ENCODE data around the gene TNFRSF17.
"Not testable (repeated sequence)": the region's sequence is repeated elsewhere in the genome, so short reads cannot be mapped to it uniquely, and the experiment has no call there.

Gene TNFRSF17

DNA sequence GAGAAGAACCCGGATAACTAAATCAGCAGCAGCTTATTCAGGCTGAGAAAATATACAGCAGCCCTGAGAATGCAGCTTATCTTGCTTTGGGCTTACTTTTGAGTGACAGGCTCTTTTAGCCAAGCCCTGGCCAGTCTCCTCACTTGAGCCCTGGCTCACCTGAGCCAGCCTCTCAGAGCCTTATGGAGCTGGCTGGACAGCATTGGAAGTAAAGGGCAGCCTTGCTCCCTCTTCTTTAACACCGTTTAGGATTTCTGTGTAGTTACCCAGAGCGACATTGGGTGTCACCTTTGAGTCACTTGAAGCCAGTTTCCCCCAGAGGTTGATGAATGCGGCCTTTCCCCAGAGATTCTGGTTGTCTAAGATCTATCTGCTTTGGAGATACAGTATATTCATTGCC, 15.5 kb upstream of the TNFRSF17 start:
- peak; percentile 41 for DNase-seq (ENCODE audit: insufficient read length, low spot score)
- TF ChIP-seq, protein P1, sequence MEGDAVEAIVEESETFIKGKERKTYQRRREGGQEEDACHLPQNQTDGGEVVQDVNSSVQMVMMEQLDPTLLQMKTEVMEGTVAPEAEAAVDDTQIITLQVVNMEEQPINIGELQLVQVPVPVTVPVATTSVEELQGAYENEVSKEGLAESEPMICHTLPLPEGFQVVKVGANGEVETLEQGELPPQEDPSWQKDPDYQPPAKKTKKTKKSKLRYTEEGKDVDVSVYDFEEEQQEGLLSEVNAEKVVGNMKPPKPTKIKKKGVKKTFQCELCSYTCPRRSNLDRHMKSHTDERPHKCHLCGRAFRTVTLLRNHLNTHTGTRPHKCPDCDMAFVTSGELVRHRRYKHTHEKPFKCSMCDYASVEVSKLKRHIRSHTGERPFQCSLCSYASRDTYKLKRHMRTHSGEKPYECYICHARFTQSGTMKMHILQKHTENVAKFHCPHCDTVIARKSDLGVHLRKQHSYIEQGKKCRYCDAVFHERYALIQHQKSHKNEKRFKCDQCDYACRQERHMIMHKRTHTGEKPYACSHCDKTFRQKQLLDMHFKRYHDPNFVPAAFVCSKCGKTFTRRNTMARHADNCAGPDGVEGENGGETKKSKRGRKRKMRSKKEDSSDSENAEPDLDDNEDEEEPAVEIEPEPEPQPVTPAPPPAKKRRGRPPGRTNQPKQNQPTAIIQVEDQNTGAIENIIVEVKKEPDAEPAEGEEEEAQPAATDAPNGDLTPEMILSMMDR (IDR thresholded peaks at IDR 0.05; ENCODE audit: insufficient read depth, missing control alignments), result peak; percentile 69
- FAIRE-seq, result no peak

DNA sequence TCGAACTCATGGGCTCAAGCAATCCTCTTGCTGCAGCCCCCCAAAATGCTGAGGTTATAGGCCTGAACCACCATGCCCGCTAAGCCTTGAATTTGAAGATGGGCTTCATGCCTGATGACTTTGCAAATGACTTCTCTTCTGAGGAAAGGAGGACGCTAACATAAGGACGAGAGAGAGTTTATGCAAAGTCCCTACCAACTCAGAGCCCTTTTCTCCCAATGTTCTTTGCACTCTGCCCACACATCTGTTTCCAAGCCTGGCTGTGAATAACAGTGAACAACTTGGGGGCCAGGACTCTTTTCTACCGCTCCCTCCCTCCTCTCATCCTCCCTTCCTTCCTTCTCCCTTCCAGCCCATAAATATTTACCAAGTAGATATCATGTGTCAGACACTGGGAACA, 14.6 kb upstream of the TNFRSF17 start:
- FAIRE-seq (no peak), DNase-seq (ENCODE audit: insufficient read length, low spot score) (no peak)
- TF ChIP-seq, protein P1 (IDR thresholded peaks at IDR 0.05; ENCODE audit: insufficient read depth, missing control alignments), result no peak

DNA sequence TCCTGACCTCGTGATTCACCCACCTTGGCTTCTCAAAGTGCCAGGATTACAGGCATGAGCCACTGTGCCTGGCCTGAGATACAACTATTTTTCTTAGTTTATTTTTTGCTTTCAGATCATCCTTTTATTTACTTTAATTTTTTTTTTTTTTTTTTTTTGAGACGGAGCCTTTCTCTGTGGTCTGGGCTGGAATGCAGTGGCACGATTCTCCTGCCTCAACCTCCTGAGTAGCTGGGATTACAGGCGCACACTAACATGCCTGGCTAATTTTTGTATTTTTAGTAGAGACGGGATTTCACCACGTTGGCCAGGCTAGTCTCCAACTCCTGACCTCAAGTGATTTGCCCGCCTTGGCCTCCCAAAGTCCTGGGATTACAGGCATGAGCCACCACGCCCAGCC, 11.4 kb upstream of the TNFRSF17 start:
- FAIRE-seq; DNase-seq (ENCODE audit: insufficient read length, low spot score): not testable (repeated sequence)

DNA sequence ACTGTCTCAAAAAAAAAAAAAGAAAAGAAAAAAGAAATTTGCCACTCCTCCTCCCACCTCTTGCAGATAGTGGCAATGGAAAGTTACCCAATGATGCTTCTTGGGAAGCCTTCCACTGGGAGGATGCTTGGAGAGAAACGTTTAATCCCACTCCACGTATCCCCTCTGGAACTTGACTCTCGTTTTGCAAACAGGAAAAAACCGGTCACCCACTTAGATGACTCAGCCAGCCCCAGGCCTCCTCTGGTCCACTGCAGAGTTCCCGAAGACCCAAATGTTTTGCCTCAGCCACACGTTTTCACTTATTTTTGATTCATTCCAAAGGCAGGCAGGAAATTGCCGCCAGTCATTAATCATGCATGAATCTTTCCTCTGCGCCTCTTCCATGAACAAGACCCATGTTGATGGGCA, 9.3 kb upstream of the TNFRSF17 start:
- TF ChIP-seq, protein P1 (IDR thresholded peaks at IDR 0.05; ENCODE audit: insufficient read depth, missing control alignments), result no peak
- DNase-seq (ENCODE audit: insufficient read length, low spot score) (no peak), FAIRE-seq (no peak)

DNA sequence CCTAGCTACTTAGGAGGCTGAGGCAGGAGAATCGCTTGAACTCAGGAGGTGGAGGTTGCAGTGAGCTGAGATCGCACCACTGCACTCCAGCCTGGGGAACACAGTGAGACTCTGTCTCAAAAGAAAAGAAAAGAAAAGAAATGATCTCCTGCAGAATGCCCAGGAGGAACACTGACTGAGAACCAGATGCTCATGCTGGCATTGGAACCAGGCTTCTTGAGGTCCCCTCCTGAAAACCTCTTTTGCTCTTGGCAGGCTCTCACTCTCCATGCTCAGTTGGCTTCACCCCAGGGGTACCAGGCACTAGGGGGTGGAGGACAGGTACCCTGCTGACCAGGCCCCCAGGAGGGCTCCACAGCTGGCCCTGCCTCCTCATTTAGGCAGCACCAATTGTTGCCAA, 8.5 kb upstream of the TNFRSF17 start:
- TF ChIP-seq, protein P1 (IDR thresholded peaks at IDR 0.05; ENCODE audit: insufficient read depth, missing control alignments), result no peak
- FAIRE-seq (no peak), DNase-seq (ENCODE audit: insufficient read length, low spot score) (no peak)

DNA sequence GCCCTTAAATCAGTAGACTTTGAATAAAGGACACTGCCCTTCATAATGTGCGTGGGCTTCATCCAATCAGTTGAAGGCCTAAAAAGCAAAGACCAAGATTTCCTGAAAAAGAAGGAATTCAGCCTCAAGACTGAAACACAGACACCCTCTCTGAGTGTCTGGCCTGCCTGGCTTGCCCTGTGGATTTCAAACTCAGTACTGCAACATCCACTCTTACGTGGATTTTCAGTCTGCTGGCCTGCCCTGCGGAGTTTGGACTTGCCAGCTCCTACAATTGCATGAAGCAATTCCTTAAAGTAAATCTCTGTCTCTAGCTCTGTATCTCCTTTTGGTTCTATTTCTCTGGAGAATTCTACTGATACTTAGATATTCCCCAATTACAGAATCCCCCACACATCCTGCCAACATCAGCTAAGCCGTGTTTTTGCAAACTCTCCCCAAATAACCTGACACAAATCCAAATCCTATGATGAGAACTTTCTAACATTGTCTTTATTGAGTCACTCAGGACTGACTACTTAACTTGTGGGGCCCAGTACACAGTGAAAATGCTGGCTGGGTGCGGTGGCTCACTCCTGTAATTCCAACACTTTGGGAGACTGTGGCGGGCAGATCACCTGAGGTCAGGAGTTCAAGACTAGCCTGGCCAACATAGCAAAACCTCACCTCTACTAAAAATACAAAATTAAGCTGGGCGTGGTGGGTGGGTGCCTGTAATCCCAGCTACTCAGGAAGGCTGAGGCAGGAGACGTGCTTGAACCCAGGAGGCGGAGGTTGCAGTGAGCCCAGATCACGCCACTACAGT, 7.2 kb upstream of the TNFRSF17 start:
- DNase-seq (ENCODE audit: insufficient read length, low spot score), result no peak
- FAIRE-seq, result no peak
- TF ChIP-seq, protein P1 (IDR thresholded peaks at IDR 0.05; ENCODE audit: insufficient read depth, missing control alignments), result no peak

DNA sequence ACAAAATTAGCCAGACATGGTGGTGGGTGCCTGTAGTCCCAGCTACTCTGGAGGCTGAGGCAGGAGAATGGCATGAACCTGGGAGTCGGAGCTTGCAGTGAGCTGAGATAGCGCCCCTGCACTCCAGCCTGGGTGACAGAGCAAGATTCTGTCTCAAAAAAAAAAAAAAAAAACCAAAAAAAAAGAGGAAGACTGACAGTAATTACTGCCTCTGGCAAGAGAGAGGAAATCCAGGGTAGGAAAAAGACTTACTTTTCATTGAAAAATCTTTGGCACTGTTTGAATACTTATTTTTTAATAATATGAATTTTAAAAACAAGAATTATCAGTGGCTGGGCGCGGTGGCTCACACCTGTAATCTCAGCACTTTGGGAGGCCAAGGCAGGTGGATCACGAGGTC, 2.6 kb upstream of the TNFRSF17 start:
- not testable (repeated sequence) for FAIRE-seq; DNase-seq (ENCODE audit: insufficient read length, low spot score)

DNA sequence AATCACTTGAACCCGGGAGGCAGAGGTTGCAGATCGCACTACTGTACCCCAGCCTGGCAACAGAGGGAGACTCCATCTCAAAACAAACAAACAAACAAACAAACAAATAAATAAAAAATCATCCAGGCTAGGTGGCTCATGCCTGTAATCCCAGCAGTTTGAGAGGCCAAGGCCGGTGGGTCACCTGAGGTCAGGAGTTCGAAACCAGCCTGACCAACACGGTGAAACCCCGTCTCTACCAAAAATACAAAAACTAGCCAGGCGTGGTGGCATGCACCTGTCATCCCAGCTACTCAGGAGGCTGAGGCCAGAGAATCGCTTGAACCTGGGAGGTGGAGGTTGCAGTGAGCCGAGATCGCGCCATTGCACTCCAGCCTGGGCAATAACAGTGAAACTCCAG, 2.0 kb upstream of the TNFRSF17 start:
- not testable (repeated sequence) for FAIRE-seq; DNase-seq (ENCODE audit: insufficient read length, low spot score)

DNA sequence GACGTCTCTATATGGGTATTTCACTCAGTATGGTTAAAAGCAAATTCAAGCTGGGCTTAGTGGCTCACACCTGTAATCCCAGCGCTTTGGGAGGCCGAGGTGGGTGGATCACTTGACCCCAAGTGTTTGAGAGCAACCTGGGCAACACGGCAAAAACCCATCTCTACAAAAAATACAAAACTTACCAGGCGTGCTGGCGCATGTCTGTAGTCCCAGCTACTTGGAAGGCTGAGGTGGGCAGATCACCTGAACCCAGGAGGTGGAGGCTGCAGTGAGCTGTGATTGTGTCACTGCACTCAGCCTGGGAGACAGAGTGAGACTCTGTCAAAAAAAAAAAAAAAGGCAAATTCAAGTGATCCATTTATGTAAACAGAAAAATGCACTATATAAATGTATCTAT, 1.3 kb upstream of the TNFRSF17 start:
- TF ChIP-seq, protein P1 (IDR thresholded peaks at IDR 0.05; ENCODE audit: insufficient read depth, missing control alignments), result no peak
- FAIRE-seq (no peak), DNase-seq (ENCODE audit: insufficient read length, low spot score) (no peak)
